SK-N-MC (cell line): ENCODE results near the gene RAP1GAP2.

Experiments used
- EZH2 ChIP-seq: fragments of 200-600 bp; sonication (generic); IDR thresholded peaks from one replicate; pipeline ENCODE4 v1.6.1; 2017; ENCODE audit warnings: antibody characterized with exemption
- FOXP2 ChIP-seq: optimal IDR thresholded peaks from 2 replicates; pipeline ENCODE3; 2011; ENCODE audit warnings: mild to moderate bottlenecking, moderate library complexity; ENCODE audit not compliant: insufficient read depth; ENCODE audit errors: extremely low read length, control extremely low read depth
- POLR2AphosphoS5 ChIP-seq: IDR thresholded peaks from 2 replicates; pipeline ENCODE4 v1.6.1; 2012; ENCODE audit warnings: mild to moderate bottlenecking, low read depth, low read length, borderline replicate concordance

DNA sequence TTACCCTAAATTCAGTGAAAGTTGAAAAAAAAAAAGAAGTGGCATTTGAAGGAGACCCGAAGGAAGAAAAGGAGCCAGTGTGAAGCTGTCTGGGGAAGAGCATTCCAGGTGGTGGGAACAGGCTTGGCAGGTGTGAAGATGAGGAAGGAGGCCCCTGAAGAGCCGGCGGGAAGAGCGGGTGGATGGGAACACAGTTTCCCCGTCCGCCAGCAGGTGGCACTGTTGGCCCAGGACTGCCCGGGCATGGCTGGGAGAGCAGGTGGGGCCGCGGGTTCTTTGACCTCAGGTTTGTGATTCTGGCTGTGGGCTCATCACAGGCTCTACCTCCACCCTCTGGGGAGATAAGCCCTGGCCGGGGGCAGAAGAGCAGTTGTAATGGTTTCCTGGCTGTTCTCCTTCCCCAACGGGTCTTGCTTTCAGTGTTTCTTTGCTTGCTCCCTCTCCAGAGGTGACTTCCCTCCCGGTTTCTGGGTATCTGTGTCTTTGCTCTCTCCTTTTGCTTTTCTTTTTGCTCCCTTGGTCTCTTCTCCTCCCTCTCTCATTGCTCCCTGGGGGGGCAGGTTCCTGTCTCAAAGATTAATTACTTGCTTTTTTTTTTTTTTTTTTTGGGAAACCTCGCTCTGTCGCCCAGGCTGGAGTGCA lies 32.3 kb downstream of the RAP1GAP2 start:
- TF ChIP-seq POLR2AphosphoS5 = no peak
- no peak for TF ChIP-seq EZH2
- no peak for TF ChIP-seq FOXP2
